Transverse colon (tissue), 4 donors: ENCODE measurements around the gene RBAK. TPM values are rescaled to one million over a fixed set of nuclear protein-coding genes. Genes with fewer than 3 reads are reported as not detected.
"Not testable (repeated sequence)": the region's sequence is repeated elsewhere in the genome, so short reads cannot be mapped to it uniquely, and the experiment has no call there.

ENCODE experiments used
- DNase-seq: peaks from one replicate; pipeline ENCODE4 v3.0.0-alpha.2; 2019
- H3K27ac ChIP-seq, 4 donors: fragments of 200-600 bp; sonication (generic); 2 replicates each; pipeline ENCODE4 v1.5.1; 2016 to 2018; ENCODE audit warnings: inconsistent platforms in 4 of 4
- H3K27me3 ChIP-seq: fragments of 200-600 bp; sonication (generic); 2 replicates; pipeline ENCODE4 v1.5.1; 2017; ENCODE audit warnings: inconsistent platforms
- H3K36me3 ChIP-seq, 4 donors: fragments of 200-600 bp; sonication (generic); 2 replicates each; pipeline ENCODE4 v1.5.1; 2017 to 2019; ENCODE audit warnings: inconsistent platforms in 4 of 4
- H3K4me1 ChIP-seq, 4 donors: fragments of 200-600 bp; sonication (generic); 2 replicates each; pipeline ENCODE4 v1.5.1; 2017 to 2020; ENCODE audit warnings: inconsistent platforms in 4 of 4
- H3K4me3 ChIP-seq, 4 donors: fragments of 200-600 bp; sonication (generic); 1 replicate in 1 of 4; 2 replicates in 3 of 4; pipeline versions ENCODE4 v1.5.1 to v1.6.1; 2017 to 2019; ENCODE audit warnings: inconsistent platforms in 4 of 4
- H3K9me3 ChIP-seq, 2 donors: fragments of 200-600 bp; sonication (generic); 2 replicates each; pipeline ENCODE4 v1.5.1; 2017 to 2019; ENCODE audit warnings: inconsistent platforms in 2 of 2
- EP300 ChIP-seq: sonication (generic); formaldehyde crosslinking; IDR thresholded peaks from one replicate; pipeline ENCODE4 v1.6.1; 2017; ENCODE audit warnings: antibody characterized with exemption, low read depth
- POLR2A ChIP-seq: fragments of 450-650 bp; IDR thresholded peaks from one replicate; pipeline ENCODE4 v1.6.1; 2016; ENCODE audit warnings: antibody characterized with exemption, mild to moderate bottlenecking, moderate library complexity
- POLR2AphosphoS5 ChIP-seq, 3 donors: sonication (generic); formaldehyde crosslinking; IDR thresholded peaks; one replicate each; pipeline ENCODE4 v1.6.1; 2016; ENCODE audit warnings: antibody characterized with exemption in 3 of 3
- WGBS, 2 donors: methylation state at CpG; one replicate each; pipeline ENCODE4 v1.1.5; 2018; ENCODE audit warnings: low coverage in 1 of 2; 5-methylcytosine and 5-hydroxymethylcytosine counted together
- in situ Hi-C, 4 donors: fragments of 200-750 bp; cut with MboI; loops; one replicate each; pipeline versions ENCODE4 v1.15.0 to v1.15.1; 2017; ENCODE audit warnings: low sequenced_read_pairs in 3 of 4, low pct_ligation_motif_present in 1 of 4, low pct_unique_long_range_greater_than_20kb in 1 of 4
- intact Hi-C: fragments of 100-400 bp; cut with DNase I; formaldehyde crosslinking; loops from one replicate; pipeline ENCODE4 v1.15.1; 2023; ENCODE audit warnings: low total_unique reads
- total RNA-seq, 4 donors: library from RNA; depleted of rRNA; stranded (reverse); fragments of >200 nt; gene quantifications; one replicate each; pipeline ENCODE4 v1.1.0, GENCODE V29; 2016
- TF ChIP-seq, protein P1 (sequence below), 5 experiments: fragments of 200-600 bp in 3 of 5; fragments of 450-650 bp in 2 of 5; sonication (generic) in 3 of 5; IDR thresholded peaks; 1 replicate in 2 of 5; 2 replicates in 3 of 5; pipeline ENCODE4 v1.5.1; 2016 to 2017; ENCODE audit warnings: antibody characterized with exemption in 5 of 5, inconsistent platforms in 3 of 5, mild to moderate bottlenecking in 2 of 5, moderate library complexity in 1 of 5

Gene RBAK
- total RNA-seq, 4 donors from 2014 or later: 3.4 to 11.6 (median 8.5) TPM

DNA sequence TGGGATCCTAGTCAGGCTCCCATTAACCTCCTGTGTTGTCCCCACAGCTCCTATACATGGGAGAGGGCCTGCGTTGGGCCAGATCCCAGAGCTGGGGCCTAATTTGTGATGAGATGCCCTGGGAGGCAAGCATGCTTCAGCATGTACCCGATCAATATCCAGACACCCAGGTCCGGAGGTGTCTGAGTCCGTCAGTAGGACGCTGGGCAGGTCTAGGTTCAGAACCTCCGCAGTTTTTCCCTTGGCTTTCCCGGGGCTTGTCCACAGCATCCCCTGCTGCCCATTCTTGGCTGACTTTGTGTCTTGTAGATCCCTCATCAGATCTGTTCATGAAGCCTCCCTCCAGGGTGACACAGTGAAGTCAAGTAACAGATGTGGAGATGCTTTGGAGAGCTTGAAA lies 32.7 kb upstream of the RBAK start:
- TF ChIP-seq, protein P1, sequence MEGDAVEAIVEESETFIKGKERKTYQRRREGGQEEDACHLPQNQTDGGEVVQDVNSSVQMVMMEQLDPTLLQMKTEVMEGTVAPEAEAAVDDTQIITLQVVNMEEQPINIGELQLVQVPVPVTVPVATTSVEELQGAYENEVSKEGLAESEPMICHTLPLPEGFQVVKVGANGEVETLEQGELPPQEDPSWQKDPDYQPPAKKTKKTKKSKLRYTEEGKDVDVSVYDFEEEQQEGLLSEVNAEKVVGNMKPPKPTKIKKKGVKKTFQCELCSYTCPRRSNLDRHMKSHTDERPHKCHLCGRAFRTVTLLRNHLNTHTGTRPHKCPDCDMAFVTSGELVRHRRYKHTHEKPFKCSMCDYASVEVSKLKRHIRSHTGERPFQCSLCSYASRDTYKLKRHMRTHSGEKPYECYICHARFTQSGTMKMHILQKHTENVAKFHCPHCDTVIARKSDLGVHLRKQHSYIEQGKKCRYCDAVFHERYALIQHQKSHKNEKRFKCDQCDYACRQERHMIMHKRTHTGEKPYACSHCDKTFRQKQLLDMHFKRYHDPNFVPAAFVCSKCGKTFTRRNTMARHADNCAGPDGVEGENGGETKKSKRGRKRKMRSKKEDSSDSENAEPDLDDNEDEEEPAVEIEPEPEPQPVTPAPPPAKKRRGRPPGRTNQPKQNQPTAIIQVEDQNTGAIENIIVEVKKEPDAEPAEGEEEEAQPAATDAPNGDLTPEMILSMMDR (IDR thresholded peaks at IDR 0.05): no peak
- no peak for TF ChIP-seq EP300
- TF ChIP-seq POLR2AphosphoS5 (IDR thresholded peaks at IDR 0.05): no peak
- TF ChIP-seq POLR2A: no peak

DNA sequence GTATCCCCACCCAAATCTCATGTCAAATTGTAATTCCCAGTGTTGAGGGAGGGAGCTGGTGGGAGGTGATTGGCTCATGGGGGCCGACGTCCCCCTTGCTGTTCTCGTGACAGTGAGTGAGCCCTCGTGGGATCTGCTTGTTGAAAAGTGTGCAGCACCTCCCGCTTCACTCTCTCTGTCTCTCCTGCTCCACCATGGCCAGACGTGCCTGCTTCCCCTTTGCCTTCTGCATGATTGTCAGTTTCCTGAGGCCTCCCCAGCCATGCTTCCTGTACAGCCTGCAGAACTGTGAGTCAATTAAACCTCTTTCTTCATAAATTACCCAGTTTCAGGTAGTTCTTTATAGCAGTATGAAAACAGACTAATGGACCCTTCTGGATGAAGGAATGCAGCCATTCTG lies 29.7 kb upstream of the RBAK start:
- 87% methylated on average over 6 of the region's 6 CpGs; no CpG with 5 or more reads in 1 of the 2 donors for WGBS, 2 donors
- H3K9me3 ChIP-seq, H3K27ac ChIP-seq, H3K4me1 ChIP-seq, H3K27me3 ChIP-seq, H3K4me3 ChIP-seq, intact Hi-C loops, in situ Hi-C loops, H3K36me3 ChIP-seq, DNase-seq: not testable (repeated sequence)

More for the DNA sequence above, 32.7 kb upstream of the RBAK start:
- H3K27ac ChIP-seq: no peak overlapping the region
- intact Hi-C loops (no loop called here), in situ Hi-C loops (no loop called here)
- H3K9me3 ChIP-seq: no peaks in the 10 kb centered on the region
- H3K36me3 ChIP-seq: peaks cover 0 to 19% (median 2%) of the 10 kb centered on the region in 4 donors
- H3K27me3 ChIP-seq: no peaks in the 10 kb centered on the region
- no peaks in the 10 kb centered on the region for H3K4me1 ChIP-seq
- H3K4me3 ChIP-seq: no peak overlapping the region
- no peak for DNase-seq
- WGBS, 2 donors: 79% methylated on average over 7 of the region's 7 CpGs; no CpG with 5 or more reads in 1 of the 2 donors

GRCh38 chr7:5017626-5018025 lies 28.0 kb upstream of the RBAK start:
- H3K4me3 ChIP-seq, H3K27ac ChIP-seq, in situ Hi-C loops, H3K36me3 ChIP-seq, DNase-seq, H3K9me3 ChIP-seq, H3K4me1 ChIP-seq, H3K27me3 ChIP-seq, intact Hi-C loops: not testable (repeated sequence)
- WGBS, 2 donors: 92 to 94% methylated on average over 7 to 12 of the region's 12 CpGs

- intact Hi-C loops: no loop called here
Measured at GRCh38 chr7:5020098-5020497, 25.6 kb upstream of the RBAK start.

DNA sequence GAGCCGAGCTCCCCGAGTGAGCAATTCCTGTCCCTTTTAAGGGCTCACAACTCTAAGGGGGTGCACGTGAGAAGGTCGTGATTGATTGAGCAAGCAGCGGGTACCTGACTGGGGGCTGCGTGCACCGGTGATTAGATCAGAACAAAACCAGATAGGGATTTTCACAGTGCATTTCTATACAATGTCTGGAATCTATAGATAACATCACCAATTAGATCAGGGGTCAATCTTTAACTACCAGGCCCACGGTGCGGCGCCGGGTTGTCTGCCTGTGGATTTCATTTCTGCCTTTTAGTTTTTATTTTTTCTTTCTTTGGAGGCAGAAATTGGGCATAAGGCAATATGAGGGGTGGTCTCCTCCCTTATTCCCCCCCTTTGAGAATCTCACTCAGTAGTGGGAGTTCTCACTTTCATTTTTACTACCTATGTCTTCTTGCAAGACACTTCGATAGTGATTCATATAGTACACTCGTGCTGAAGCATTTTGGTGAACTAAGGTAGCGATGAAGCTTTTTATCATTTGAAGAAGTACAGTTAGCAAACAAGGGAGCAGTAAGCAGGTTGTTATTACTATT lies 24.6 kb upstream of the RBAK start:
- WGBS, 2 donors: 89 to 97% methylated on average over 14 of the region's 14 CpGs
- H3K9me3 ChIP-seq: not testable (repeated sequence)

More at GRCh38 chr7:5020098-5020497, 25.6 kb upstream of the RBAK start:
- Histone ChIP-seq H3K27ac (no peak overlapping the region), H3K4me3 (no peak overlapping the region), H3K36me3 (no peaks in the 10 kb centered on the region), H3K9me3 (no peaks in the 10 kb centered on the region), H3K4me1 (no peaks in the 10 kb centered on the region), H3K27me3 (no peaks in the 10 kb centered on the region)
- TF ChIP-seq, protein P1 (IDR thresholded peaks at IDR 0.05): no peak
- TF ChIP-seq POLR2A (no peak), POLR2AphosphoS5 (IDR thresholded peaks at IDR 0.05) (no peak), EP300 (no peak)
- WGBS, 2 donors: 96% methylated on average over 4 to 9 of the region's 9 CpGs
- no peak for DNase-seq
- in situ Hi-C loops: no loop called here

DNA sequence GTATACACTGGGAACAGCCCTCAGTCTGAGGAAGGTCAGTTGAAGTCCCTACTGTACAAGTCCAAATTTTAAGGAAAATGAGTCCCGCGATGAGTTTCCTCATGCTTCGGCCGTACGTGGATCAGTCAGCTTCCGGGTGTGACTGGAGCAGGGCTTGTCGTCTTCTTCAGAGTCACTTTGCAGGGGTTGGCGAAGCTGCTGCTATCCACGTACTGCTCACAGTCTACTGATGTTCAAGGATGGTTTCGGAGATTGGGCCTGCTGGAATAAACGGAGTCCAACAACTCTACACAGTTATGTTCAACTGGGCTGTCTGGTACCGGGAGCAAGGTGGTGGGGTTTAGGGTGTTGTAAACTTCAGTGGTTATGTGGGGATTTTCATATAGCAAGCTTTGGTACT lies 22.0 kb upstream of the RBAK start:
- H3K27me3 ChIP-seq, H3K4me1 ChIP-seq, H3K27ac ChIP-seq, H3K9me3 ChIP-seq, DNase-seq, intact Hi-C loops, H3K4me3 ChIP-seq, H3K36me3 ChIP-seq, in situ Hi-C loops: not testable (repeated sequence)
- 88 to 100% methylated on average over 3 to 12 of the region's 12 CpGs for WGBS, 2 donors

More for the DNA sequence above, 24.6 kb upstream of the RBAK start:
- H3K27ac ChIP-seq, in situ Hi-C loops, DNase-seq, H3K27me3 ChIP-seq, H3K4me1 ChIP-seq, H3K36me3 ChIP-seq, intact Hi-C loops, H3K4me3 ChIP-seq: not testable (repeated sequence)

GRCh38 chr7:5027796-5028410 lies 17.8 kb upstream of the RBAK start:
- intact Hi-C loops, H3K9me3 ChIP-seq, in situ Hi-C loops, H3K4me1 ChIP-seq, H3K4me3 ChIP-seq, H3K27ac ChIP-seq, H3K36me3 ChIP-seq, H3K27me3 ChIP-seq, DNase-seq: not testable (repeated sequence)
- WGBS, 2 donors: 92% methylated on average over 14 of the region's 14 CpGs; no CpG with 5 or more reads in 1 of the 2 donors

DNA sequence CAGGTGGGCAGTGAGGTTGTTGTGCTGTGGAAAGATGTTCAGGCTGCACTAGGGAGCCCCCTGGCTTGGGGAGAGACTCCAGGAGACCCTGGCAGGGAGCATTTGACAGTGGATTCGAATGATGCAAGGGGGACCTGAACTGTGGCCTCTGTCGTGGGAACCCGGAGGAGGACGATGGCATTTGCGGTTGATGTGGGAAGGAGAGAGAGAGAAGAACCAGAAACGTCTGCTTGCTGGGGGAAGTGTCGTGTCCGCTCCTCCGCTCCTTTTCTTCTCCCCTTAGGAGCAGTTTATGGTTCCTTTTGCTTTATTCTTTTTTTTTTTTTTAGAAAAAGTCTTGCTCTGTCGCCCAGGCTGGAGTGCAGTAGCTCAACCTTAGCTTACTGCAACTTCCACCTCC lies 12.5 kb upstream of the RBAK start:
- in situ Hi-C loops: not testable (repeated sequence)

More for the DNA sequence above, 12.5 kb upstream of the RBAK start:
- intact Hi-C loops, H3K27me3 ChIP-seq, H3K9me3 ChIP-seq, H3K27ac ChIP-seq, H3K36me3 ChIP-seq, H3K4me3 ChIP-seq, H3K4me1 ChIP-seq, DNase-seq: not testable (repeated sequence)
- WGBS, 2 donors: 78 to 94% methylated on average over 8 to 10 of the region's 10 CpGs
